OCI-LY3 (cell line): ENCODE data around the gene ACAA2.

ENCODE experiments used
- CTCF ChIP-seq: fragments of 200-600, 300-600 bp; sonication (generic); IDR thresholded peaks from 2 replicates; pipeline ENCODE4 v1.5.1; 2014; ENCODE audit warnings: antibody characterized with exemption, low read length, low read depth
- EZH2phosphoT487 ChIP-seq: fragments of 200-600 bp; shearing (Covaris generic); IDR thresholded peaks from 2 replicates; pipeline ENCODE4 v1.6.1; 2018; ENCODE audit warnings: antibody characterized with exemption, mixed run types, low read depth

GRCh38 chr18:49752095-49752457, 61.3 kb downstream of the ACAA2 start:
- TF ChIP-seq CTCF (no peak), EZH2phosphoT487 (no peak)
